Measurements from ENCODE around the gene DUOX2.
"Not testable (repeated sequence)": the region's sequence is repeated elsewhere in the genome, so short reads cannot be mapped to it uniquely, and the experiment has no call there.

DNA sequence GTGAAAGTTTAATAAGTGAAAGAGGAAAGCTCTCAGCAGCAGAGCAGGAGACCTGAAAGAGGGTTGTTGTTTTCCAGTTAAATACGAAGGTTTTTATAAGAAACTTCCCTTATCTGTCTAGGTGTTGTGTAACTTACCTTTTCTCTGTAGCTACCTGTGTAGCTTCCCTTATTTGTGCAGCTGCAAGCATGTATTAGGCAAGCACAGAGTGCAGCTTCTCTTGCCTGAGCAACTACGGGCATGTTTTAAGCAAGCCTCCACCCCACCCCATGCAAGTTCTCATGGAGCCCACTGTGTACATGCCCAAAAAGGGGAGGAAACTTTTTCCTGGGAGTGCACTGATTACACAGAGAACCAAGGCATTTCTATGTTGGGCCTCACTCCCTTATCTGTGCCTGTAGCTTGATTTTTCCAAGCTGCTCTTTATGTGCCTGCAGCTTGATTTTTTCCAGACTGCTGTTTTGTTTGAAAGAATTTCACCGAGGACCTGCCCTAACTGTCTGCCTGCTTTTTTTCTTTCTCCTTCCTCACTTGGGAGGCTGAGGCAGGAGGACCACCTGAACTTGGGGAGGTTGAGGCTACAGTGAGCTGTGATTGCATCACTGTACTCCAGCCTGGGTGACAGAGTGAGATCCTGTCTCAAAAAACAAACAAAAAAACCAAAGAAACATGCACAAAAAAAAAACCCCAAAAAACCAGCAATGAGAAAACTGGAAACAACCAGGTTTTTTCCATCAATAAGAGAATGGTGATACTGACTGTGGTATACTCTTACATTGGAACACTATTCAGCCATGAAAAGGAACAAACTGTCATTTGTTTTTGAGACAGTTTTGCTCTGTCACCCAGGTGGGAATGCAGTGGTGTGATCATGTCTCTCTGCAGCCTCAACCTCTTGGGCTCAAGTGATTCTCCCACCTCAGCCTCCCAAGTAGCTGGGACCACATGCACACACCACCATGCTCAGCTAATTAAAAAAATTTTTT, 55.0 kb downstream of the DUOX2 start:
- TF ChIP-seq CTCF (IDR thresholded peaks at IDR 0.05); POLR2AphosphoS5 (IDR thresholded peaks at IDR 0.05; ENCODE audit: low read depth, low read length); REST (IDR thresholded peaks at IDR 0.05; ENCODE audit: insufficient read depth in 1 of 2, low read depth in 2 of 2, low read length in 1 of 2): not testable (repeated sequence)

Measured in Panc1 (cell line).